MM.1S (cell line): Measurements from ENCODE around the gene UBL4A.
A peak's percentile ranks its signal among the peaks of the same experiment; 100 is the strongest.

ENCODE experiments used
- DNase-seq: peaks from one replicate; pipeline ENCODE4 v3.0.0-alpha.2; 2015
- H2AFZ ChIP-seq: fragments of 300-600 bp; sonication (generic); 2 replicates; pipeline ENCODE4 v1.6.0; 2016; ENCODE audit warnings: antibody characterized with exemption, low read length
- H3F3A ChIP-seq: fragments of 300-600 bp; sonication (generic); 2 replicates; pipeline ENCODE4 v1.6.1; 2016; ENCODE audit warnings: mild to moderate bottlenecking, antibody characterized with exemption, low read length, moderate library complexity, mixed read lengths; ENCODE audit not compliant: insufficient read depth
- H3K27ac ChIP-seq: fragments of 300-600 bp; sonication (generic); 2 replicates; pipeline ENCODE4 v1.5.1; 2016; ENCODE audit warnings: mild to moderate bottlenecking, low read length
- H3K27me3 ChIP-seq: fragments of 300-600 bp; sonication (generic); replicated peaks from 2 replicates; pipeline ENCODE4 v1.6.0; 2016; ENCODE audit warnings: low read length; ENCODE audit not compliant: insufficient read depth
- H3K36me3 ChIP-seq: fragments of 300-600 bp; sonication (generic); replicated peaks from 2 replicates; pipeline ENCODE4 v1.6.1; 2016; ENCODE audit warnings: mild to moderate bottlenecking, low read length, mixed read lengths; ENCODE audit not compliant: insufficient read depth
- H3K4me1 ChIP-seq: fragments of 300-600 bp; sonication (generic); 2 replicates; pipeline ENCODE4 v1.6.1; 2016; ENCODE audit warnings: low read length, mixed read lengths
- H3K4me2 ChIP-seq: fragments of 300-600 bp; sonication (generic); 2 replicates; pipeline ENCODE4 v1.6.0; 2016; ENCODE audit warnings: low read depth, low read length
- H3K4me3 ChIP-seq: fragments of 300-600 bp; sonication (generic); 2 replicates; pipeline ENCODE4 v1.5.1; 2016; ENCODE audit warnings: low read length, mixed read lengths
- H3K79me2 ChIP-seq: fragments of 300-600 bp; sonication (generic); 2 replicates; pipeline ENCODE4 v1.6.1; 2016; ENCODE audit warnings: mixed run types, low read length, mixed read lengths
- H3K9ac ChIP-seq: fragments of 300-600 bp; sonication (generic); 2 replicates; pipeline ENCODE4 v1.6.1; 2016; ENCODE audit warnings: low read length, mixed read lengths
- H3K9me2 ChIP-seq: fragments of 300-600 bp; sonication (generic); replicated peaks from 2 replicates; pipeline ENCODE4 v1.6.1; 2016; ENCODE audit warnings: mild to moderate bottlenecking, low read length, mixed read lengths; ENCODE audit not compliant: insufficient read depth
- H3K9me3 ChIP-seq: fragments of 300-600 bp; sonication (generic); replicated peaks from 2 replicates; pipeline ENCODE4 v1.6.1; 2016; ENCODE audit warnings: mild to moderate bottlenecking, low read length, mixed read lengths; ENCODE audit not compliant: insufficient read depth
- H4K20me1 ChIP-seq: fragments of 300-600 bp; sonication (generic); 2 replicates; pipeline ENCODE4 v1.6.1; 2016; ENCODE audit warnings: mild to moderate bottlenecking, low read length, moderate library complexity, mixed read lengths; ENCODE audit not compliant: insufficient read depth
- EZH2 ChIP-seq: fragments of 300-600 bp; sonication (generic); optimal IDR thresholded peaks from 2 replicates; pipeline ENCODE3; 2017; ENCODE audit warnings: low read depth, mild to moderate bottlenecking, antibody characterized with exemption, low read length, mixed read lengths
- EZH2phosphoT487 ChIP-seq: fragments of 300-600 bp; sonication (generic); IDR thresholded peaks from 2 replicates; pipeline ENCODE4 v1.6.1; 2018; ENCODE audit warnings: antibody characterized with exemption, low read length
- TF ChIP-seq, protein P1 (sequence below): fragments of 300-600 bp; sonication (generic); IDR thresholded peaks from 2 replicates; pipeline ENCODE4 v1.5.1; 2016; ENCODE audit warnings: antibody characterized with exemption, low read length, mixed read lengths

UBL4A gene

GRCh38 chrX:154481911-154482601 lies 4.4 kb downstream of the UBL4A start:
- TF ChIP-seq EZH2phosphoT487 (no peak), EZH2 (no peak)
- TF ChIP-seq, protein P1, sequence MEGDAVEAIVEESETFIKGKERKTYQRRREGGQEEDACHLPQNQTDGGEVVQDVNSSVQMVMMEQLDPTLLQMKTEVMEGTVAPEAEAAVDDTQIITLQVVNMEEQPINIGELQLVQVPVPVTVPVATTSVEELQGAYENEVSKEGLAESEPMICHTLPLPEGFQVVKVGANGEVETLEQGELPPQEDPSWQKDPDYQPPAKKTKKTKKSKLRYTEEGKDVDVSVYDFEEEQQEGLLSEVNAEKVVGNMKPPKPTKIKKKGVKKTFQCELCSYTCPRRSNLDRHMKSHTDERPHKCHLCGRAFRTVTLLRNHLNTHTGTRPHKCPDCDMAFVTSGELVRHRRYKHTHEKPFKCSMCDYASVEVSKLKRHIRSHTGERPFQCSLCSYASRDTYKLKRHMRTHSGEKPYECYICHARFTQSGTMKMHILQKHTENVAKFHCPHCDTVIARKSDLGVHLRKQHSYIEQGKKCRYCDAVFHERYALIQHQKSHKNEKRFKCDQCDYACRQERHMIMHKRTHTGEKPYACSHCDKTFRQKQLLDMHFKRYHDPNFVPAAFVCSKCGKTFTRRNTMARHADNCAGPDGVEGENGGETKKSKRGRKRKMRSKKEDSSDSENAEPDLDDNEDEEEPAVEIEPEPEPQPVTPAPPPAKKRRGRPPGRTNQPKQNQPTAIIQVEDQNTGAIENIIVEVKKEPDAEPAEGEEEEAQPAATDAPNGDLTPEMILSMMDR: no peak
- no peaks in the 10 kb centered on the region for H3F3A ChIP-seq
- H3K36me3 ChIP-seq: no peaks in the 10 kb centered on the region; the same call in 1 of the 2 replicates
- H3K27ac ChIP-seq: no peak overlapping the region
- H4K20me1 ChIP-seq: no peaks in the 10 kb centered on the region
- no peaks in the 10 kb centered on the region for H3K9me3 ChIP-seq
- H3K4me3 ChIP-seq: no peak overlapping the region
- H2AFZ ChIP-seq: 0 out of 2 replicates have a peak overlapping the region, but pooled peaks have one; percentile 42
- 0 out of 2 replicates have a peak, but pooled peaks cover 4% of the 10 kb centered on the region for H3K4me1 ChIP-seq
- peaks cover 18% of the 10 kb centered on the region for H3K79me2 ChIP-seq
- no peak overlapping the region for H3K9ac ChIP-seq
- H3K27me3 ChIP-seq: no peaks in the 10 kb centered on the region
- H3K9me2 ChIP-seq: no peaks in the 10 kb centered on the region
- H3K4me2 ChIP-seq: no peak overlapping the region
- DNase-seq: no peak

DNA sequence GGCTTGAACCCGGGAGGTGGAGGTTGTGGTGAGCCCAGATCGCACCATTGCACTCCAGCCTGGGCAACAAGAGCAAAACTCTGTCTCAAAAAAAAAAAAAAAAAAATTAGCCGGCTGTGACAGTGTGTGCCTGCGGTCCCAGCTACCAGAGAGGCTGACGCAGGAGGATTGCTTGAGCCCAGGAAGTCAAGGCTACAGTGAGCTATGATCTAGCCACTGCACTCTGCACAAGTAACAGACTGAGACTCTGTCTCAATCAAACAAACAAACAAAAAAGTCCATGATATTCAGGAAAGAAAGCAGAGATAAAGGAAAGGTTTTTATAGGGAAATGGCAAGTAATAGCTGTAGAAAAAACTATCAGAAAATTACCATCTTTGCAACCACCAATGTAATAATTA lies 5.2 kb downstream of the UBL4A start:
- Histone ChIP-seq H3F3A (no peaks in the 10 kb centered on the region), H3K4me3 (no peak overlapping the region), H3K4me1 (0 out of 2 replicates have a peak, but pooled peaks cover 4% of the 10 kb centered on the region), H2AFZ (no peak overlapping the region), H3K4me2 (no peak overlapping the region), H3K9me3 (no peaks in the 10 kb centered on the region), H3K79me2 (peaks cover 18% of the 10 kb centered on the region), H3K36me3 (no peaks in the 10 kb centered on the region; the same call in 1 of the 2 replicates), H3K27me3 (no peaks in the 10 kb centered on the region), H4K20me1 (no peaks in the 10 kb centered on the region), H3K9ac (no peak overlapping the region), H3K27ac (no peak overlapping the region), H3K9me2 (no peaks in the 10 kb centered on the region)
- no peak for TF ChIP-seq EZH2phosphoT487
- TF ChIP-seq EZH2: no peak
- TF ChIP-seq, protein P1: no peak
- no peak for DNase-seq

GRCh38 chrX:154478728-154479622 lies 7.4 kb downstream of the UBL4A start, which contains the start of gene LAGE3:
TSS of gene LAGE3 (minus strand) at chrX:154479281. CDS start at chrX:154478915, 366 bp downstream.
- Histone ChIP-seq H3F3A (no peaks in the 10 kb centered on the region), H3K4me3 (peak within 1 kb of the TSS; percentile 47), H3K27ac (peak within 1 kb of the TSS; percentile 87), H3K79me2 (no peaks in the 10 kb centered on the region), H3K4me2 (peak within 1 kb of the TSS; percentile 81), H3K9ac (peak within 1 kb of the TSS; percentile 61), H2AFZ (peak within 1 kb of the TSS; percentile 72), H3K9me3 (no peaks in the 10 kb centered on the region), H3K4me1 (no peaks in the 10 kb centered on the region), H3K9me2 (no peaks in the 10 kb centered on the region), H4K20me1 (no peaks in the 10 kb centered on the region), H3K27me3 (no peaks in the 10 kb centered on the region), H3K36me3 (no peaks in the 10 kb centered on the region)
- TF ChIP-seq, protein P1: no peak
- no peak for TF ChIP-seq EZH2
- no peak for TF ChIP-seq EZH2phosphoT487
- peak; percentile 87 for DNase-seq
